Measurements from ENCODE around the gene ZNF362. TPM values are rescaled to one million over a fixed set of nuclear protein-coding genes. Genes with fewer than 3 reads are reported as not detected.
"Not testable (repeated sequence)": the region's sequence is repeated elsewhere in the genome, so short reads cannot be mapped to it uniquely, and the experiment has no call there.

Gene ZNF362
- total RNA-seq, 2 donors from 2014 or later: 8.1 to 14.7 TPM

DNA sequence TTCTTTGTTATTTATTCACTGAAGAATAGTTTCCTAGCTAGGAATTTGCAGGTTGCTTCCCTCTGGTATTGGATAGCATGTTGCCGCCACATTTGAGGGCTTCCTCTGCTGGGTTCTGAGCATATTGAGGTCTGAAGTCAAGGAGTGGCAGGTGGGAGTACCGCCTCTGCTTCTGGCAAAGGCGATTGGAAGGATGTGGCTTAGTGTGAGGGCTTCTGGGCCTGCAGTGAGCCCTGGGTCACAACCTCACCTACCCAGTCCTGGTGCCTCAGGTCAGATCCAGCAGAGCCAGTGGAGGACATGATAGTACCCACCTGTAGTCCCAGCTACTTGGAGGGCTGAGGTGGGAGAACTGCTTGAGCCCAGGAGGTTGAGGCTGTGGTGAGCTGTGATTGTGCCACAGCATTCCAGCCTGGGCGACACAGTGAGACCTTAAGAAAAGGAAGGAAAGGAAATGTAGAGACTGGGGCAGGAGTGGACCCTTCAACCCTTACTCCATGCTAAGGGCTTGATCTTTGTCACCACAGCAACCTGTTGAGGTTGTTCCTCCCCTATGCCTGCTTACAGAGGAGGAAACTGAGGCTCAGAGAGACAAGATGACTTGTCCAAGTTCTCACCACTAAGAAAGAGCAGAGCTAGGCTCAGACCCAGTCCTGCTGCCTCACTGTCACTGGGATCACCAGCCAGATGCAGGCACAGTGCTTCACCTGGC, 41.8 kb downstream of the ZNF362 start:
- ATAC-seq: no peak
- intact Hi-C loops (cut with DNase I, micrococcal nuclease): loop anchor here (10.0 kb wide), 2 partner anchors 67 to 167 kb away; no protein-coding TSS in a partner anchor
- DNase-seq: peak in 1 of 2 donors; percentile 5

DNA sequence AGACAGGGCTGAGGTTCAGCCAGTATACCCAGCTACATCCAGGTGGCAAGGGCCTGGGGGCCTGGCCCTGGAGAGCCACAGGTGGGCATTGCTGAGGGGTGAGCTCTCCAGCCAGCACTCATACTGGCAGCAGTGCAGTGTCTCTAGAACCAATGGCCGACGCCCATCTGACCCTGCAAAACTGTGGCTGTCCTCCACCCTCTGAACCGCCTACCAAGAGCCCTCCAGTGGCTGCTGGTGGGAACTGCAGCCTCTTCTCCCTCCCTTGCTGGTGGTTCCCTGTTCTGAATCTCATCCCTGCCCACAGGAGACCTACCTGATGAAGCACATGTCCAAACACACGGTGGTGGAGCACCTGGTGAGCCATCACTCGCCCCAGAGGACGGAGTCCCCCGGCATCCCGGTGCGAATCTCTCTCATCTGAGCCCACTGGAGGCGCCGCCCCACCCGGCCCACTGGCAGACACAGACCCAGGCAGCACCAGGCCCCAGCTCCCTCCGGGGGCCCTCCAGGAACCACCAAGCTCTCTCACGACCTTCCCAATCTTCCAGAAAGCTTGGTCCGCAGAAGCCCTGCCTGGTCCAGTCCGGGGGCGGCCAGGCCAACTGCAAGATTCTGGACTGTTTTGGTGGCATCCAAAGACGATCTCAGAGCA, 42.5 kb downstream of the ZNF362 start:
- intact Hi-C loops (cut with DNase I, micrococcal nuclease): loop anchor here (10.0 kb wide), 2 partner anchors 66 to 166 kb away; no protein-coding TSS in a partner anchor
- DNase-seq (peak; percentile 55 to 75), ATAC-seq (peak; percentile 81)

DNA sequence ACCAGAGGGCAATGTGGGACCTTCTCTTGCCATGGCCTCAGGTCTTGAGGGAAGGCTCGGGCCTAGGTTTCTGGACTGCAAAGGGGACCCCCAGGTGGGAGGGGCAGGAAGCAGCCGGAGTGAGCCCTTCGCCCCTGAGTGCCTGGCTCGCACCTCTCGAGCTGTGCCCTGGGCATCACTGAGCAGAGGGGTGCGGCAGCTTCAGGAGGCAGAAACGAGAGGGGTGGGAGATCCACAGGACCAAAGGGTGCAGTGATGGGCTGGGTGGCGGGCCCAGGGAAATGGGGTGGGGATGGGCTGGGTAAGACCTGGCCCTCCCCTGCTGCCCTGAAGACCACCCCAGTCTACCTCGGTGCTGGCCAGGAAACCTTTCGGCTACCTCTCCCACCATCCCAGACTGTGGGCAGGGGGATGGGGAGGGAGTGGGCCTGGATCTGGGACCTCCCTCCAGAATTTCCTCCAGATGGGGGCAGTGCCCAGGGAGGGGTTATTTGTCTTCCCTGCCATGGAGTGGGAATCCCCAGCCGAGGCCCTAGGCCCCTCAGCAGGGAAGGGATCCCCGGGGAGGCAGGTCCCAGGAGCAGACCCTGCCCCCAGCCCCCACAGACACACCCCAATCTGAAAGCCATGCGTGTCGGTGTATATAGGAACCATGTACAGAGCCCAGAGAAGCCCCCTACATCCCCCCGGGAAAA, 43.3 kb downstream of the ZNF362 start:
- ATAC-seq: no peak
- peak in 1 of 2 donors; percentile 19 for DNase-seq
- intact Hi-C loops (cut with DNase I, micrococcal nuclease): loop anchor here (10.0 kb wide), 2 partner anchors 65 to 165 kb away; no protein-coding TSS in a partner anchor

DNA sequence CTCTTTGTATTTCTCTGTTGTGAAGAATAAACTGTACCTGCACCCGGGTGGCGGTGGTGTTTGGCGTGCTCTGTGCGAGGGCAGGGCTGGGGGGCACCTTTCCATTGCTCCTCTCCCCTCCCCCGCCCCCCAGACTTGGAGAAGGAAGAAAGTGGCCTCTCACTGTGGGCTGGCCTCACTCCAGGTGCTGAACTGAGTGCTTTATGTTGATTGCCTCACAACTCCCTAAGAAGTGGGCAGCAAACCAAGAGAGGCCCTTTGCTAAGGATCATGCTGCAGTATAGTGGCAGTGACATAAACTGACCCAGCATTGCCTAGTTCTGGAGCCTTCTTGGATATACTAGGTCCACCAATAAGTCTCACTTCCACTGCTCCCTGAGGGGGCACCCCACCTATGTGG, 44.4 kb downstream of the ZNF362 start:
- DNase-seq: peak; percentile 33 to 71
- intact Hi-C loops (cut with DNase I, micrococcal nuclease): no loop called here
- ATAC-seq: no peak

DNA sequence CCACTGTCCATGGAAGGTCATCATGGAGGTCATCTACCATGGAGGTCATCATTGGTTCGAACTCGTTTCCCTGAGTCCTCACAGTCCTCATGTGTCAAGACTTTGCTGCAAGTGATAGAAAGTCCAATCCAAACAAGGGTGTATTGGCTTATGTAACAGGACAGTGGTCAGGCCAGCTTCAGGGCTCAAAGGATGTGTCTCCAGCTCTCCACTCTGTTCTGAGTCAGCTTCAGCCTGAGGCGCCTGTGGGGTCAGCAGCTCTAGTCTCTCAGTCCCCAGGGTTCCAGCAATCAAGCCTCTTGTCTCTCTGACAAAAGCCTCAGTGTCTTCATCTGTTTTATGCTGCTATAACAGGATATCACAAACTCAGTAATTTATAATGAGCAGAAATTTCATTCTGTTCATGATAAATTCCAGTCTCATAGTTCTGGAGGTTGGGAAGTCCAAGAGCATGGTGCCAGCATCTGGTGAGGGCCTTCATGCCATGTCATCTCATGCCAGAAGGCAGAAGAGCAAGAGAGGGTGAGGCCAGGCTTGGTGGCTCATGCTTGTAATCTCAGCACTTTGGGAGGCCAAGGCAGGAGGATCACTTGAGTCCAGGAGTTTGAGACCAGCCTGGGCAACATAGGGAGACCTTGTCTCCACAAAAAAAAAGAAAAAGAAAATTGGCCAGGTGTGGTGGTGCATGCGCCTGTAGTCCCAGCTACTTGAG, 45.1 kb downstream of the ZNF362 start:
- intact Hi-C loops (cut with DNase I, micrococcal nuclease): no loop called here
- DNase-seq: peak in 1 of 2 donors; percentile 22
- no peak for ATAC-seq

DNA sequence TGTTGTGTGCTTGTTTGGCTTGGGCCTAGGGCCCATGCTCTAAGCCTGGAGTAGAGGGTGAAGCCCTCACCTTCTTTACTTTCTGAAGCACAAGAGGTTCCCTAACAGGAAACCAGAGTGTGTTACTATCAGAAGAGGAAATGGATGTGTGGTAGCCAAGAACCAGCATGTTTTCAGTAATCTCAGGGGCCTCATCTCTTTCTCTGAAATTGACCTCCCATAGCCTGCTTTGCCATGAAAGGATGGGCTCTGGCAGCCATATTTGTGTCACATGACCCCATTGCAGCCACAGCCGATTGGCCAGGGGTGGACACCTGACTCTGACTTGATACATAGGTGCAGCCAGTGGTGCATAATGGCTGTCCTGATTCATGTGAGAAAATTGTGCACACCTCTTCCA, 46.0 kb downstream of the ZNF362 start:
- DNase-seq: no peak
- ATAC-seq: no peak
- intact Hi-C loops (cut with DNase I, micrococcal nuclease): no loop called here

DNA sequence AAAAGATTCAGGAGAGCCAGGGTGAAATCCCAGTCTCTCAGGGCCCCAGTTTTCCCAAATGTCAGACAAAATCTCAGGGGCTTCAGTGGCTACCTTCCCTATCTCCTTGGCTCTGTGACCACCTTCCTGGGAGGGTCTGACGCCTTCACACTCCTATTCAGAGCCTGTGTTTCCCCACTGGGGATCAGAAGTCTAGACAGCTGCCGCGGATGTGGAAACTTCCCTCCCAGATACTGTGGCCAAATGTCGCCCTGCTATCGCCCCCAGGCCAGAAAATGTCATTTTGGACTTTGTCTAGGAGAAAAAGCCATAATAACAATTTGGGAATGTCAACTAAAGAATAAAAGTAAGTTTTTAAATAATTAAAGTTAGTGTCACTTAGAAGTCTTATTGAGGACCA, 48.7 kb downstream of the ZNF362 start:
- ATAC-seq: no peak
- intact Hi-C loops (cut with DNase I, micrococcal nuclease): no loop called here
- no peak for DNase-seq

DNA sequence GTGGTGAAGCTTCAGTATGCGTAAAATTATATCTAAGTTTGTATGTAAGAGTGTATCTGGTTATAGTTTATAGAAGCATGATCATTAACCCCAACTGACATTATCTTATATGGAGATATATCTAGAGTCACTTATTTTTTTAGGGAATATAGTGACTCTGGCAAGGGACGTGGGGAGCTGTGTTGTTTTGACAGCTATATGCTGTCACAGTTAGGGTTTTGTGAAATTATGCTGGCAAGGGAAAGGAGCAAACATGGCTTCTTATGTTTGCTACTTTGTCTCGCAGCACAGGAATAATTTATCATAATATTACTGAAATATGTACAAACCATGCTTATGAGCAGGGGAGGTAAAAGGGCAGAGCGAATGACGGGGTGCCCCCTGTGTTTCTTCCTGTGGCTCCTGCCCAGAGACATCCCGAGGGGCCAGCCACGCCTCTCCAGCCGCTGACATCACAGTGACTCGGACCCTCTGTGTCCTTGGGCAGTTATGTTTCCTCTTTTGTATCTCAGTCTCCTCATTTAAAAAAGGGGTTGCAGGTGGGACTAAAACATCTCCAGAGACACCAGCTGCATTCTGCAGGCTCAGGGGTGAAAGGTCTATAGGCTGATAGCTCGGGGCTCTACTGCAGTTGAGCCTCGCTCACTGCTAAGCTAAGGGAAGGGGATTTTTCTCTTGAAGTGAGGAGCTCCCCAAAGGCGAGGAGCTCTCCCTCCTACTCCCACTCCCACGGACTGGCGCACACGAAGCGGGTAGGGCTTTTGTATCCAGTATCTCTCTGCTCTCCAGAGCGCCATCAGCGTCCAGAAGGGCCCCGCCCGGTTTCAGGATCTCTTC, 49.7 kb downstream of the ZNF362 start:
- no peak for ATAC-seq
- intact Hi-C loops (cut with DNase I, micrococcal nuclease): no loop called here
- peak in 1 of 2 donors; percentile 8 for DNase-seq

DNA sequence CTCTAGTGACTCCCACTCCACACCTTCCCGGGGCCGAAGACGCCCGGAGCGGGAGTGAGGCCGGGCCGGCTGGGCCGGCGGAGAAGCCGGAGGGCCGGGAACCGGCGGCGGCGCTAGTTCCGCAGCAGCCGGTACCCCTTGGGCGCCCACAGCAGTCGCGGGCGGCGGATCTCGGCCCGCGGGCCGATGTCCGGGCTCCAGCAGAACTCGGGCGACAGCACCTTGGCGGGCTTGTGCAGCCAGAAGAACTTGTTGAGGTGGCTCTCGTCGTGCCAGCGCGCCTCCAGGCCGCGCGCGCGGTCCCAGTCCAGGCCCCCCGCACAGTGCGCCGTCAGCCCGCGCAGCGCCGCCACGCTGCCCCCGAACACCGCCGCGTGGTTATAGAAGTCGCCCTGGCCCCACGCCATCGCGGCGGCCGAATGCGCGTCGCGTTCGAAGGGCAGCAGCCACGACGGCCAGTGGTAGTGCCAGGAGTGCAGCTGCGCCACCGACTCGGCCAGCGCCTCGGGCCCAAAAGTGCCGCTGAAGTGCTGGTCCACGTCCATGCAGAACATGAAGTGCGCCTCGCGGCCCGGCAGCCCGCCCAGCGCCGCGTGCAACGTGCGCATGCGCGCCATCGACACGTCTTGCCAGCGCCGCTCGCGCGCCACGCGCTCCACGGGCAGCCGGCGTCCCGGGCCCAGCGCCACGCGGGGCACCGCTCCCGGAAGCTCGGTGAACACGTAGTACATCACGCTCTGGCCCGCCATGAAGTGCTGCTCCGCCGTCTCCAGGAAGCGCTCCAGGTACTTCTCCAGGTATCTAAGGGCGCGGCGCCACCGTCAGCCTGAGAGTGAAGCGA, 50.6 kb downstream of the ZNF362 start:
- ATAC-seq (peak; percentile 52), DNase-seq (no peak)
- intact Hi-C loops (cut with DNase I, micrococcal nuclease): no loop called here

DNA sequence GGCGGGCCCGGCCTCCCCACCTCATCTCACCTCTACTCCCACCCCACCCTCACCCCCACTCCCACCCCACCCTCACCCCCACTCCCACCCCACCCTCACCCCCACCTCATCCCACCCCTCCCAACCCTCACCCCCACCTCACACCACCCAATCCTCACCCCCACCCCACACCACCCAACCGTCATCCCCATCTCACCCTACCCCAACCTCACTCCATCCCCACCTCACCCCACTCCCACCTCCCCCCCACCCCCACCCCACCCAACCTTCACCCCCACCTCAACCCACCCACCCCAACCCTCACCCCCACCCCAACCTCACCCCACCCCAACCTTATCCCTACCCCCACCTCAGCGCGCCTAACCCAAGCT, 51.2 kb downstream of the ZNF362 start:
- intact Hi-C loops (cut with DNase I, micrococcal nuclease): no loop called here
- ATAC-seq (no peak), DNase-seq (no peak)

DNA sequence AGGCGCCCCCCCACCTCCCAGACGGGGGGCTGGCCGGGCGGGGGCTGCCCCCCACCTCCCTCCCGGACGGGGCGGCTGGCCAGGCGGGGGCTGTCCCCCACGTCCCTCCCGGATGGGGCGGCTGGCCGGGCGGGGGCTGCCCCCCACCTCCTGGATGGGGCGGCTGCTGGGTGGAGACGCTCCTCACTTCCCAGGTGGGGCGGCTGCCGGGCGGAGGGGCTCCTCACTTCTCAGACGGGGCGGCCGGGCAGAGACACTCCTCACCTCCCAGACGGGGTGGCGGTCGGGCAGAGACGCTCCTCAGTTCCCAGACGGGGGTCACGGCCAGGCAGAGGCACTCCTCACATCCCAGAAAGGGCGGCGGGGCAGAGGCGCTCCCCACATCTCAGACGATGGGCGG, 53.1 kb downstream of the ZNF362 start:
- not testable (repeated sequence) for ATAC-seq

DNA sequence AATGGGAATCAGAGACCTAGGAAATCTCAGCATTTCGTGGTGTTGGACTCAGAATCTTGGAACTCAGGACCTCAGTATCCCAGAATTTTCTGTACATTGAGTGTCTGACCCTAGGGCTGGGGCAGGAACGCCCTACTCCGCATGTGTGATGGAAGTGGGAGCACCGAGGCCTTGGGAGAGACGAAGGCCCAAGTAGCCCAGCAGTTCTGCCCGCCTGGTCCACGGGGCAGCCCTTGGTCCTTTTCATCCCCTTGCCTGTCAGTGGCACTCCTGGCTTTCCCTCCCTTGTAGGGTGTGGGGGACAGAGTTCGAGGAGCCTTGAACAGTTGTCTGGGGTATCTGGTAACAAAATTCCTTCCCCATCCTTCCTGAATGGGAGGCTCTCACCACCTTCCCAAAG, 54.4 kb downstream of the ZNF362 start:
- intact Hi-C loops (cut with DNase I, micrococcal nuclease): no loop called here
- no peak for ATAC-seq
- DNase-seq: no peak

More for the DNA sequence above, 53.1 kb downstream of the ZNF362 start:
- DNase-seq; intact Hi-C loops (cut with DNase I, micrococcal nuclease): not testable (repeated sequence)

DNA sequence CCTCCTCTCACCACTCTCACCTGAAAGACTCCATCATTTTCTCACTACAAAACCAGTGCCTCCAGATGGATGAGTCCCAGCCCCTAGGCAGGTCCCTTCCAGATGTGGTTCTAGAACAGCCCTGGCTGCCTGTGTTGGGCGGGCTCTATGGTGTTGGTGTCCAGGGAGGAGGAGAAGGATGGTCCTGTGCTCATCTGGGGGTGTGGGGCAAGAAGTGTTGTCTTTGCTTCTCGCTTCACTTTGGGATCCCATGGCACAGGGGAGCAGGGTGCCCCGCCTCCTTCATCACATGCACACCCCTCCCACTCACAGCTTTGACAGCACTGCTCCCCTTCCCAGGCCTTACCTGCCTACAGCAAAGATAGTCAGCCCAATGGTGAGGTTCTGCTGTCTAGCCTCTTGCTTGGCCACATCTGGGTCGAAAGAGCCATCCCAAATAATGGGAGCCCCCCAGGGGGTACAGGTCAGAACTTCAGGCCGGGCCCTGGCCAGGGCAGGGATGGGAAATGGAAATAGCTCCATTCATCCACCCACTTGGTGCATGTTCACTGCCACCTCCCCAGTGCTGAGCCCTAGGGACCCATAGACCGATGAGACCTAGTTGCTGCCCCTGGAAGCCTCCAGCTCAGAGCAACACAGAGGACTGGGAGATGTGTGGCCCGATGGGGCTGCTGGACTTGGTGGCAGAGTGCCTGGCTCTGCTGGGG, 55.6 kb downstream of the ZNF362 start:
- DNase-seq (no peak), ATAC-seq (no peak)
- intact Hi-C loops (cut with DNase I, micrococcal nuclease): no loop called here

DNA sequence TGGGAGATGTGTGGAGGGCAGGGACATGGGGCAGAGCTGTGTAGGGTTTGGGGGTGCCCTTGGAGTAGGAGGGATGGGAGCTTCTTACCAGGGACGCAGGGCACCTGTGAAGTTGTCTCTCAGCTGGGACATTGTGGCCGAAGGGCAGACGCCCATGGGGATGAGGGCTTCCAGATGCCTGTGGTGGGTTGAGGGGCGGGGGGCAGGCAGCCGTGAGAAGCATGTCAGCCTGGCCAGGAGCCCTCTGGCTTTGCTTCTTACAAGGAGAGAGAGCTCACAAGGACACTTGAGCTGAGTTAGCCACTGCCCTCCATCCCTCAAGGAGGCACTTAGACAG, 56.1 kb downstream of the ZNF362 start:
- DNase-seq: no peak
- intact Hi-C loops (cut with DNase I, micrococcal nuclease): no loop called here
- ATAC-seq: no peak

DNA sequence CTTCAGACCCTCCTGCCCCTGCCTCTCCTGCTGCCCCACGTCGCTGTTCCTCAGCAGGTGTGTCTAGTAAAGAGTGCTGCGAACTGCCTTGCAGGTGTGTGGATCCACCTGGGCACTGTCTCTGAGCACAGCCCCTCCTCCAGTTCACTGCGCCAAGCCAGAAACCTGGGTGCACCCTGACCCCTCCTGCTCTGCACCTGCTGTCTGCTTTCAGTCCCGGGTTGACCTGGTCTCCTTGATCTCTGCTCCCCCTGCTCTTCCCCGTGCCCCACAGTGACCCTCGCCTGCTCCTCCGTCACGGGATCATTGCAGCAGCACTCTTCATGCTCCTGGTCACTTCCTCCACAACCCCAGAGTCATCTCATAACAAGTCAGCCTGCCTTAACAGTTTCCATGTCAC, 58.1 kb downstream of the ZNF362 start:
- no peak for DNase-seq
- ATAC-seq: no peak
- intact Hi-C loops (cut with DNase I, micrococcal nuclease): no loop called here

DNA sequence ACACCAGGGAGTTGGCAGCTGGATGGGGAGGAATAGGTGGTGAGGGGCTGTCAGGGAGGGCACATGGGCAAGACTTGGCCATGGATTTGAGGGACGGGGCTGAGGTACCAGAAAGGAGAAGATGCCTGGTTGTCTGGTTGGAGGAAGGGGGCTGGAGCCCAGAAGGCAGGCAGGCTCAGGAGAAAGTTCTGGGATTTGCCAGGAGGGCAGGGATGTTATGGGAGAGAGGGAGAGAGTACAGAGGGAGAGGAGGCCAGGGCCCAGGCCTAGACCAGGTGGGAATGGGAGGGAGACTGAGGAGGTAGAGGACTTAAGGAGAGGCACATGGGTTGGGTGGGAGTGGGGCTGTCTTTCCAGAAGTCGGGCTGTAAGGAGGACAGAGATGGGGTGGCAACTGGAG, 60.3 kb downstream of the ZNF362 start:
- DNase-seq: no peak
- intact Hi-C loops (cut with DNase I, micrococcal nuclease): no loop called here
- ATAC-seq: no peak

DNA sequence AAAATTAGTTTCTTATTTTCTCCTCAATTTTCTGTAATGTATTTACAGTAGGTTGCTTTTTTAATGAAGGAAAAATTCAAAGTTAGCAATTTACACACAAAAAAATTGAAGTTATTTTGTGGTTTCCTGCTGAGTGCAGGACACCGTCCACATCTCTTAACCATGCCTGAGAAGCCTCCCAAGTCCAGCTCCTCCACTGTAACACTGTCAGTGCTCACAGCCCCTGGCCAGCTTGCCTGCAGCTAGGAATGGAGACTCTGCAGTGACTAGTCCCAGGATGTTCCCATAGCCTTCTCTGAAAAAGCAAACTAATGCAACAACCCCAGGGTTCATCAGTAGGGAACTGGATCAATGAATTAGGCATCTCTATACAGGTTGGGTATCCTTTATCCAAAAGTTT, 61.1 kb downstream of the ZNF362 start:
- DNase-seq: no peak
- ATAC-seq: no peak
- intact Hi-C loops (cut with DNase I, micrococcal nuclease): no loop called here
